ENCODE data around the gene FAM107B. TPM values are rescaled to one million over a fixed set of nuclear protein-coding genes. Genes with fewer than 3 reads are reported as not detected.

Gene FAM107B
- total RNA-seq, 1 experiment from 2014 or later: 41.3 TPM

DNA sequence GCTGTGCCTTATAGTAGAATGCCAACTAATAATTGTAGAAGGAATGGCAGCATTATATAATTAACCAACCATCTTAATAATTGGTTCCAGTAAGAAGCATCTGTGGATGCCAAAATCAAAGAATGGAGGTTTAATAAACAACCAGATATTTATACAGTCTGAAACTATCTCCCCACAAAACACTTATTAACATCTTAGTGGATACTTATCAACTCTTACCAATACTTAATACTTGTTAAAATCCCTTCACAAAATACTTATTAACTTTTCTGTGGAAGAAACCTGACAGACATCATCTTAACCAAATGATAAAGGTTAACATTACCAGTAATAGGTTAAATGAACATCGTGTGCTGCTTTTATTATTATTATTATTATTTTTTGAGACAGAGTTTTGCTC is 29.1 kb upstream of the FAM107B start:
- BruUV-seq (replicated peaks): no TSS peak
- no peak overlapping the region for H3K27ac Mint-ChIP-seq (ENCODE audit: low read depth, unreplicated experiment)

DNA sequence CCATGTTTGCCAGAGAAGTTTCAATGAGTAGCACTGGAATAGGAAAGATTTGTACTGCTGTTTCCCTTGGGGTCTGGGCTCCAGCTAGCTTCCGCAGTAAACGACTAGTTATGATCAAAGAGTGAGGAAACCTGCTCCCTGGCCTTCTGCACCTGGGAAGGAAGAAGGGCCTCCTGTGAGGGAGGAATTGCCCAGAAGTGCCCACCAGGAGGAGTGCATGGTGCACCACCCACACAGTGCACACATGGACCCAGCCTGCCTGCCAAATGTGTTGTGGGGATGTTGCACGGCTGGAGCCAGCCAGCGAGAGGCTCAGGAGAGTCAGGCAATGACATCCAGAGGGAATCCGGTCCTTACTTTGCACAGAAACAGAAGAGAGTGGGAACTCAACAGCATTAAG is 27.0 kb upstream of the FAM107B start:
- H3K27ac Mint-ChIP-seq (ENCODE audit: low read depth, unreplicated experiment): no peak overlapping the region
- BruUV-seq (replicated peaks): no TSS peak

More for the DNA sequence above, 29.1 kb upstream of the FAM107B start:
- TF ChIP-seq, protein P1, sequence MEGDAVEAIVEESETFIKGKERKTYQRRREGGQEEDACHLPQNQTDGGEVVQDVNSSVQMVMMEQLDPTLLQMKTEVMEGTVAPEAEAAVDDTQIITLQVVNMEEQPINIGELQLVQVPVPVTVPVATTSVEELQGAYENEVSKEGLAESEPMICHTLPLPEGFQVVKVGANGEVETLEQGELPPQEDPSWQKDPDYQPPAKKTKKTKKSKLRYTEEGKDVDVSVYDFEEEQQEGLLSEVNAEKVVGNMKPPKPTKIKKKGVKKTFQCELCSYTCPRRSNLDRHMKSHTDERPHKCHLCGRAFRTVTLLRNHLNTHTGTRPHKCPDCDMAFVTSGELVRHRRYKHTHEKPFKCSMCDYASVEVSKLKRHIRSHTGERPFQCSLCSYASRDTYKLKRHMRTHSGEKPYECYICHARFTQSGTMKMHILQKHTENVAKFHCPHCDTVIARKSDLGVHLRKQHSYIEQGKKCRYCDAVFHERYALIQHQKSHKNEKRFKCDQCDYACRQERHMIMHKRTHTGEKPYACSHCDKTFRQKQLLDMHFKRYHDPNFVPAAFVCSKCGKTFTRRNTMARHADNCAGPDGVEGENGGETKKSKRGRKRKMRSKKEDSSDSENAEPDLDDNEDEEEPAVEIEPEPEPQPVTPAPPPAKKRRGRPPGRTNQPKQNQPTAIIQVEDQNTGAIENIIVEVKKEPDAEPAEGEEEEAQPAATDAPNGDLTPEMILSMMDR (IDR thresholded peaks at IDR 0.05; ENCODE audit: unreplicated experiment): no peak
- Mint-ChIP-seq H3K4me3 (ENCODE audit: unreplicated experiment) (no peak overlapping the region), H3K4me1 (ENCODE audit: insufficient read depth, unreplicated experiment) (no peaks in the 10 kb centered on the region), H3K36me3 (ENCODE audit: insufficient read depth, unreplicated experiment) (no peaks in the 10 kb centered on the region), H3K27me3 (ENCODE audit: insufficient read depth, unreplicated experiment) (peaks cover 19% of the 10 kb centered on the region), H3K9me3 (ENCODE audit: unreplicated experiment) (no peaks in the 10 kb centered on the region)
- ChIA-PET POLR2A (no interaction called here), CTCF (no interaction called here)
- no peak for DNase-seq (ENCODE audit: unreplicated experiment)
- intact Hi-C loops (cut with micrococcal nuclease): no loop called here

DNA sequence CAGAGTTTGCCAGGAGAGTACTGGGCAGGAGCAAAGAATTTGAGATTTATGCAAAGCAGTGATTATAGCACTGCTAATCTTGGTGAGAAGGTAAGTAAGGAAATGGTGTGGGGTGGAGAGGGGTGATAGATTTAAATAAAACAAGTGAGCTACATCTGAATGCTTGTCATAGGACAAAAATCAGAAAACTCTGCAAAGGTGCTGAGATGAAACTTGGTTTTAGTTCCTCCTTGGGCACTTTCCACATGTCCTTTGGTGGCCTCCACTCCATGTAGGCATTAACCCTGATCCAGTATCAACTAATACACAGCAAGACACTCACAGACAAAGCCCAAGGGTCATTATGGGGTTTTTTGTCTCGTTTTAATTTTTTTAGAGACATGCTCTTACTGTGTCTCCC is 25.7 kb upstream of the FAM107B start:
- H3K9me3 Mint-ChIP-seq (ENCODE audit: unreplicated experiment): no peaks in the 10 kb centered on the region
- H3K4me3 Mint-ChIP-seq (ENCODE audit: unreplicated experiment): no peak overlapping the region
- ChIA-PET POLR2A (interaction anchor here (0.7 kb wide), 2 partner anchors 21 to 110 kb away, joined by 3 to 4 read pairs; no protein-coding TSS in a partner anchor), CTCF (interaction anchor here (0.6 kb wide), 1 partner anchor 79 kb away, joined by 3 read pairs; no protein-coding TSS in a partner anchor)
- H3K27me3 Mint-ChIP-seq (ENCODE audit: insufficient read depth, unreplicated experiment): peaks cover 19% of the 10 kb centered on the region
- H3K27ac Mint-ChIP-seq (ENCODE audit: low read depth, unreplicated experiment): no peak overlapping the region
- H3K36me3 Mint-ChIP-seq (ENCODE audit: insufficient read depth, unreplicated experiment): no peaks in the 10 kb centered on the region
- DNase-seq (ENCODE audit: unreplicated experiment): no peak
- TF ChIP-seq, protein P1 (IDR thresholded peaks at IDR 0.05; ENCODE audit: unreplicated experiment): no peak
- BruUV-seq (replicated peaks): no TSS peak
- no peaks in the 10 kb centered on the region for H3K4me1 Mint-ChIP-seq (ENCODE audit: insufficient read depth, unreplicated experiment)
- intact Hi-C loops (cut with micrococcal nuclease): no loop called here

More for the DNA sequence above, 27.0 kb upstream of the FAM107B start:
- POLR2A ChIA-PET: no interaction called here
- CTCF ChIA-PET: interaction anchor here (0.6 kb wide), 1 partner anchor 15 kb away, joined by 3 read pairs; no protein-coding TSS in a partner anchor
- H3K9me3 Mint-ChIP-seq (ENCODE audit: unreplicated experiment): no peaks in the 10 kb centered on the region
- H3K4me3 Mint-ChIP-seq (ENCODE audit: unreplicated experiment): no peak overlapping the region
- no peak for DNase-seq (ENCODE audit: unreplicated experiment)
- TF ChIP-seq, protein P1 (IDR thresholded peaks at IDR 0.05; ENCODE audit: unreplicated experiment): no peak
- no peaks in the 10 kb centered on the region for H3K36me3 Mint-ChIP-seq (ENCODE audit: insufficient read depth, unreplicated experiment)
- no peaks in the 10 kb centered on the region for H3K4me1 Mint-ChIP-seq (ENCODE audit: insufficient read depth, unreplicated experiment)
- intact Hi-C loops (cut with micrococcal nuclease): no loop called here
- H3K27me3 Mint-ChIP-seq (ENCODE audit: insufficient read depth, unreplicated experiment): peaks cover 19% of the 10 kb centered on the region

DNA sequence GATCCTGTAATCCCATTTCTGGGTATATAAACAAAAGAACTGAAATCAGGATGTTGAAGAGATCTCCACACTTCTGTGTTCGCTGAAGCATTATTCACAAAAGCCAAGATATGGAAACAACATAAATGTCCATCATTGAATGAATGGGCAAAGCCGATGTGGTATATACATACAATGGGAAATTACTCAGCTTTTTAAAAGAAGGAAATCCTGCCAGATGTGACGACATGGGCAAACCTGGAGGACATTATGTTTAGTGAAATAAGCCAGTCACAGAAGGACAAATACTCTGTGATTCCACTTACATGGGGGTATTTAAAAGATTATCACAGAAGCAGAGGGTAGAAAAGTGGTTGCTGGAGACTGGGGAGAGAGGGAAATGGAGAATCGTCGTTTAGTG is 23.9 kb upstream of the FAM107B start:
- no peaks in the 10 kb centered on the region for H3K9me3 Mint-ChIP-seq (ENCODE audit: unreplicated experiment)
- H3K4me3 Mint-ChIP-seq (ENCODE audit: unreplicated experiment): no peak overlapping the region
- TF ChIP-seq, protein P1 (IDR thresholded peaks at IDR 0.05; ENCODE audit: unreplicated experiment): no peak
- H3K27ac Mint-ChIP-seq (ENCODE audit: low read depth, unreplicated experiment): no peak overlapping the region
- no peaks in the 10 kb centered on the region for H3K4me1 Mint-ChIP-seq (ENCODE audit: insufficient read depth, unreplicated experiment)
- H3K27me3 Mint-ChIP-seq (ENCODE audit: insufficient read depth, unreplicated experiment): peaks cover 19% of the 10 kb centered on the region
- BruUV-seq (replicated peaks): no TSS peak
- intact Hi-C loops (cut with micrococcal nuclease): no loop called here
- H3K36me3 Mint-ChIP-seq (ENCODE audit: insufficient read depth, unreplicated experiment): no peaks in the 10 kb centered on the region
- ChIA-PET POLR2A (no interaction called here), CTCF (interaction anchor here (1.1 kb wide), 1 partner anchor 9 kb away, joined by 3 read pairs; no protein-coding TSS in a partner anchor)
- no peak for DNase-seq (ENCODE audit: unreplicated experiment)
